DMS 273 treated with DMSO at 0.1 percent for 48 hours (cell line): ENCODE data around the gene CHID1.

Experiments
- DNase-seq: peaks from one replicate; lab custom pipeline; 2025; lab: John Stamatoyannopoulos, UW

Gene CHID1

GRCh38 chr11:887589-887988 is 23.0 kb downstream of the CHID1 start:
- no peak for DNase-seq

- DNase-seq = no peak
Observed at GRCh38 chr11:886568-886967, 24.0 kb downstream of the CHID1 start.

- DNase-seq = no peak
Observed at GRCh38 chr11:884578-885070, 26.0 kb downstream of the CHID1 start.

GRCh38 chr11:883527-883926 is 27.1 kb downstream of the CHID1 start:
- DNase-seq = no peak

GRCh38 chr11:882596-882995 is 28.0 kb downstream of the CHID1 start:
- DNase-seq = no peak

GRCh38 chr11:880447-880846 is 30.2 kb downstream of the CHID1 start:
- no peak for DNase-seq

GRCh38 chr11:877565-877964 is 33.0 kb downstream of the CHID1 start:
- DNase-seq = no peak

- peak; percentile 26 for DNase-seq
Observed at GRCh38 chr11:876545-876944, 34.1 kb downstream of the CHID1 start.

GRCh38 chr11:875769-876301 is 34.8 kb downstream of the CHID1 start:
- no peak for DNase-seq

GRCh38 chr11:875203-875602 is 35.4 kb downstream of the CHID1 start:
- DNase-seq = no peak

GRCh38 chr11:873706-874105 is 36.9 kb downstream of the CHID1 start:
- no peak for DNase-seq

GRCh38 chr11:872799-873198 is 37.8 kb downstream of the CHID1 start:
- DNase-seq = no peak

- DNase-seq = no peak
Observed at GRCh38 chr11:871472-871871, 39.1 kb downstream of the CHID1 start.

GRCh38 chr11:870418-870817 is 40.2 kb downstream of the CHID1 start:
- no peak for DNase-seq

- DNase-seq = no peak
Observed at GRCh38 chr11:870127-870413, 40.5 kb downstream of the CHID1 start.

- no peak for DNase-seq
Observed at GRCh38 chr11:869399-870126, 41.0 kb downstream of the CHID1 start.

GRCh38 chr11:868802-869201 is 41.8 kb downstream of the CHID1 start:
- DNase-seq = no peak

GRCh38 chr11:868394-868793 is 42.2 kb downstream of the CHID1 start:
- no peak for DNase-seq

- no peak for DNase-seq
Observed at GRCh38 chr11:867856-868358, 42.7 kb downstream of the CHID1 start.

- DNase-seq = no peak
Observed at GRCh38 chr11:866481-866880, 44.1 kb downstream of the CHID1 start.

- no peak for DNase-seq
Observed at GRCh38 chr11:865462-866430, 44.9 kb downstream of the CHID1 start.

GRCh38 chr11:864898-865297 is 45.7 kb downstream of the CHID1 start:
- DNase-seq = no peak
